PFSK-1 (cell line): ENCODE data around the gene CYP26B1.

Source experiments
- FOXP2 ChIP-seq: optimal IDR thresholded peaks from 2 replicates; pipeline ENCODE3; 2011; ENCODE audit warnings: borderline replicate concordance, control low read depth, inconsistent platforms; ENCODE audit not compliant: insufficient read depth; ENCODE audit errors: extremely low read length, extremely low read depth
- POLR2AphosphoS5 ChIP-seq: IDR thresholded peaks from 2 replicates; pipeline ENCODE4 v1.6.1; 2012; ENCODE audit warnings: low read depth, mild to moderate bottlenecking, control low read depth, low read length, moderate library complexity
- REST ChIP-seq, 2 experiments: IDR thresholded peaks; 2 replicates each; pipeline versions ENCODE4 v1.6.1 to v1.8.0; 2011 to 2012; ENCODE audit warnings: low read depth in 2 of 2, low read length in 2 of 2, control low read depth in 1 of 2, inconsistent platforms in 1 of 2, mild to moderate bottlenecking in 1 of 2, moderate library complexity in 1 of 2; ENCODE audit not compliant: insufficient read depth in 1 of 2
- SIN3A ChIP-seq: IDR thresholded peaks from 2 replicates; pipeline ENCODE4 v1.6.1; 2012; ENCODE audit warnings: mild to moderate bottlenecking, low read length, moderate library complexity, borderline replicate concordance; ENCODE audit not compliant: insufficient read depth
- TAF1 ChIP-seq: IDR thresholded peaks from 2 replicates; pipeline ENCODE4 v1.6.1; 2012; ENCODE audit warnings: low read length, control low read depth, borderline replicate concordance; ENCODE audit not compliant: insufficient read depth

CYP26B1 gene

GRCh38 chr2:72136933-72137497 lies 10.6 kb downstream of the CYP26B1 start:
- TF ChIP-seq FOXP2, result no peak
- no peak for TF ChIP-seq TAF1
- TF ChIP-seq REST (IDR thresholded peaks at IDR 0.05; ENCODE audit: insufficient read depth in 1 of 2, low read depth in 2 of 2, low read length in 2 of 2), result no peak
- no peak for TF ChIP-seq SIN3A
- TF ChIP-seq POLR2AphosphoS5, result no peak

GRCh38 chr2:72136331-72136730 lies 11.3 kb downstream of the CYP26B1 start:
- TF ChIP-seq REST (IDR thresholded peaks at IDR 0.05; ENCODE audit: insufficient read depth in 1 of 2, low read depth in 2 of 2, low read length in 2 of 2) (no peak), TAF1 (no peak), FOXP2 (no peak), POLR2AphosphoS5 (no peak), SIN3A (no peak)

GRCh38 chr2:72135921-72136320 lies 11.7 kb downstream of the CYP26B1 start:
- TF ChIP-seq TAF1 (no peak), REST (IDR thresholded peaks at IDR 0.05; ENCODE audit: insufficient read depth in 1 of 2, low read depth in 2 of 2, low read length in 2 of 2) (no peak), POLR2AphosphoS5 (no peak), FOXP2 (no peak), SIN3A (no peak)

- TF ChIP-seq TAF1, result no peak
- TF ChIP-seq REST (IDR thresholded peaks at IDR 0.05; ENCODE audit: insufficient read depth in 1 of 2, low read depth in 2 of 2, low read length in 2 of 2), result no peak
- TF ChIP-seq POLR2AphosphoS5, result no peak
- no peak for TF ChIP-seq SIN3A
- no peak for TF ChIP-seq FOXP2
Measured at GRCh38 chr2:72134997-72135800, 12.5 kb downstream of the CYP26B1 start.
